ENCODE measurements around the gene FBF1.

Gene FBF1

DNA sequence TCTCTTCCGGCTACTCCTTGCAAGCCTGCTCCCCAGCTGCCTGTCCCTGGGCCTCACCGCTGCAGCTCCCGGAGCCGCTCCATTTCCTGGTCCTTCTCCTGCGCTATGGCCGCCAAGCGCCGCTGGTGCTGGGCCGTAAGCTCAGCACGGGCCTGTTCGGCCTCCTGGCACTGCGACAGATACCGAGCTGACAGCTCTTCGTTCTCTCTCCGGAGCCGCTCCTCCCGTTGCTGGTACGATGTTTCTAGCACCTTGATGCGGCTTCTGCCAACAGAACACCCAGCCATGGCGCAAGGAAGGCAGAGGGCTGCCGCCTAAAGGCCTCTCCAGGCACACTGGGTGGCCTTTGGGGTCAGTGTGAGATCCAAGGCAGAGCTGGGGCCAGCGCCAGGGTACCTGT is 21.2 kb downstream of the FBF1 start:
- ChIA-PET POLR2A (no interaction called here), CTCF (interaction anchor here (1.9 kb wide), 1 partner anchor 15 kb away, joined by 6 read pairs; the partner anchor contains the start of gene MRPL38)

DNA sequence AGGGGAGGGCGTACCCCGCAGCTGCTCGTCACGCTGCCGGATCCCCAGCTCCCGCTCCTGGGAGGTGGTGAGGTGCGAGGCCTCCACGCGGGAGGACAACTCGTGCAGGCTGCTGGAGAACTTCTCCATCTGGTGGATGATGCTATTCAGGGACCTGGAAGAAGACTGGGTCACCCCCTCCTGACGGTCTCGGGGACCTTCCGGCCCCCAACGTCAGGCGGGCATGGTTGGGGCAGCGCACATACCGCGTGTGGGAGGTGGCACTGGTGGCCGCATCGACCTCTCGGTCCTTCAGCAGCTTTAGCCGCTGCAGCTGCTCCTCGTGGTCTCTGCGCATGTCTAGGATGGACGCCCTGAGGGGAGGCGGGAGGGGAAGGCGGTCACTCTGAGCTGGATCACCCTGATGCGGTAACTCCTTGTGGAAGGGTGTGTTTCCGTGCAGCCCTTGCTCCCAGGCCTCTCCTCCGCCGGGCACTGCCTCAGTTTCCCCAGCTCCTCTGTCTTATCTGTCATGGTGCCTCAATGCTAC is 22.9 kb downstream of the FBF1 start:
- ChIA-PET POLR2A (interaction anchor here (0.5 to 1.2 kb wide), 2 partner anchors 61 to 62 kb away, joined by 4 to 5 read pairs; partner anchors contain the start of genes ACOX1 and TEN1), CTCF (interaction anchor here (0.9 to 1.9 kb wide), 3 partner anchors 9 to 55 kb away, joined by 5 to 6 read pairs (median 5); partner anchors contain the start of gene MRPL38)
- TF ChIP-seq ZNF24 (tag by site-specific recombination; IDR thresholded peaks at IDR 0.05) = no peak
- TF ChIP-seq ZFHX2 (tag by site-specific recombination; conservative IDR thresholded peaks at IDR 0.05) = no peak
- TF ChIP-seq, protein P1, sequence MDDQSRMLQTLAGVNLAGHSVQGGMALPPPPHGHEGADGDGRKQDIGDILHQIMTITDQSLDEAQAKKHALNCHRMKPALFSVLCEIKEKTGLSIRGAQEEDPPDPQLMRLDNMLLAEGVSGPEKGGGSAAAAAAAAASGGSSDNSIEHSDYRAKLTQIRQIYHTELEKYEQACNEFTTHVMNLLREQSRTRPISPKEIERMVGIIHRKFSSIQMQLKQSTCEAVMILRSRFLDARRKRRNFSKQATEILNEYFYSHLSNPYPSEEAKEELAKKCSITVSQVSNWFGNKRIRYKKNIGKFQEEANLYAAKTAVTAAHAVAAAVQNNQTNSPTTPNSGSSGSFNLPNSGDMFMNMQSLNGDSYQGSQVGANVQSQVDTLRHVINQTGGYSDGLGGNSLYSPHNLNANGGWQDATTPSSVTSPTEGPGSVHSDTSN (CRISPR knock-in tag; IDR thresholded peaks at IDR 0.05) = no peak
- TF ChIP-seq TCF7L2 (IDR thresholded peaks at IDR 0.05; ENCODE audit: borderline replicate concordance, low read depth, low read length) = no peak
- no peak for TF ChIP-seq ZNF473 (tag by site-specific recombination; IDR thresholded peaks at IDR 0.05)
- no peak for TF ChIP-seq ZNF324 (tag by site-specific recombination; IDR thresholded peaks at IDR 0.05)
- no peak for TF ChIP-seq ZNF530 (tag by site-specific recombination; IDR thresholded peaks at IDR 0.05; ENCODE audit: low read depth)
- TF ChIP-seq, protein P2, sequence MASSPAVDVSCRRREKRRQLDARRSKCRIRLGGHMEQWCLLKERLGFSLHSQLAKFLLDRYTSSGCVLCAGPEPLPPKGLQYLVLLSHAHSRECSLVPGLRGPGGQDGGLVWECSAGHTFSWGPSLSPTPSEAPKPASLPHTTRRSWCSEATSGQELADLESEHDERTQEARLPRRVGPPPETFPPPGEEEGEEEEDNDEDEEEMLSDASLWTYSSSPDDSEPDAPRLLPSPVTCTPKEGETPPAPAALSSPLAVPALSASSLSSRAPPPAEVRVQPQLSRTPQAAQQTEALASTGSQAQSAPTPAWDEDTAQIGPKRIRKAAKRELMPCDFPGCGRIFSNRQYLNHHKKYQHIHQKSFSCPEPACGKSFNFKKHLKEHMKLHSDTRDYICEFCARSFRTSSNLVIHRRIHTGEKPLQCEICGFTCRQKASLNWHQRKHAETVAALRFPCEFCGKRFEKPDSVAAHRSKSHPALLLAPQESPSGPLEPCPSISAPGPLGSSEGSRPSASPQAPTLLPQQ (tag by site-specific recombination; IDR thresholded peaks at IDR 0.05) = no peak
- no peak for TF ChIP-seq ZNF791 (tag by site-specific recombination; IDR thresholded peaks at IDR 0.05)
- TF ChIP-seq ZNF416 (tag by site-specific recombination; IDR thresholded peaks at IDR 0.05) = no peak
- no peak for TF ChIP-seq ZNF202 (tag by site-specific recombination; IDR thresholded peaks at IDR 0.05; ENCODE audit: borderline replicate concordance)
- no peak for TF ChIP-seq ZNF555 (tag by site-specific recombination; conservative IDR thresholded peaks at IDR 0.05)
- Histone ChIP-seq H3K27ac (ENCODE audit: extremely low read depth, low read depth, low read length) (no peak overlapping the region), H3K4me3 (ENCODE audit: low read depth, low read length) (no peak overlapping the region), H3K4me1 (ENCODE audit: control insufficient read depth, insufficient read depth, low read length) (no peaks in the 10 kb centered on the region), H3K9me3 (ENCODE audit: control insufficient read depth, insufficient read depth, low read depth, low read length) (no peaks in the 10 kb centered on the region), H3K36me3 (ENCODE audit: control insufficient read depth in 2 of 2, insufficient read depth in 1 of 2, low read length in 2 of 2) (peaks cover 18 to 82% of the 10 kb centered on the region in 2 experiments; a peak in 2 of 3 replicates)

More for the DNA sequence above, 21.2 kb downstream of the FBF1 start:
- no peak overlapping the region for H3K27ac ChIP-seq (ENCODE audit: extremely low read depth, low read depth, low read length)
- no peaks in the 10 kb centered on the region for H3K4me1 ChIP-seq (ENCODE audit: control insufficient read depth, insufficient read depth, low read length)
- H3K4me3 ChIP-seq (ENCODE audit: low read depth, low read length) = no peak overlapping the region
- no peaks in the 10 kb centered on the region for H3K9me3 ChIP-seq (ENCODE audit: control insufficient read depth, insufficient read depth, low read depth, low read length)
- peaks cover 12 to 80% of the 10 kb centered on the region in 2 experiments; a peak in 2 of 3 replicates for H3K36me3 ChIP-seq (ENCODE audit: control insufficient read depth in 2 of 2, insufficient read depth in 1 of 2, low read length in 2 of 2)
- TF ChIP-seq ZNF623 (tag by site-specific recombination; IDR thresholded peaks at IDR 0.05) (no peak), ZNF341 (tag by site-specific recombination; IDR thresholded peaks at IDR 0.05; ENCODE audit: low read depth) (no peak), ZNF16 (tag by site-specific recombination; IDR thresholded peaks at IDR 0.05; ENCODE audit: low read depth) (no peak), ZNF324 (tag by site-specific recombination; IDR thresholded peaks at IDR 0.05) (no peak)
- TF ChIP-seq, protein P3, sequence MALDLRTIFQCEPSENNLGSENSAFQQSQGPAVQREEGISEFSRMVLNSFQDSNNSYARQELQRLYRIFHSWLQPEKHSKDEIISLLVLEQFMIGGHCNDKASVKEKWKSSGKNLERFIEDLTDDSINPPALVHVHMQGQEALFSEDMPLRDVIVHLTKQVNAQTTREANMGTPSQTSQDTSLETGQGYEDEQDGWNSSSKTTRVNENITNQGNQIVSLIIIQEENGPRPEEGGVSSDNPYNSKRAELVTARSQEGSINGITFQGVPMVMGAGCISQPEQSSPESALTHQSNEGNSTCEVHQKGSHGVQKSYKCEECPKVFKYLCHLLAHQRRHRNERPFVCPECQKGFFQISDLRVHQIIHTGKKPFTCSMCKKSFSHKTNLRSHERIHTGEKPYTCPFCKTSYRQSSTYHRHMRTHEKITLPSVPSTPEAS (tag by site-specific recombination; IDR thresholded peaks at IDR 0.05) = no peak

All from HEK293 (cell line).